HG02588 (cell line): ENCODE measurements around the gene ZNF195.
"Not testable (repeated sequence)": the region's sequence is repeated elsewhere in the genome, so short reads cannot be mapped to it uniquely, and the experiment has no call there.

Source experiments
- ATAC-seq: cut with Tn5 transposase; IDR thresholded peaks from one replicate; pipeline ENCODE4 v1.9.1; 2021; ENCODE audit warnings: mild to moderate bottlenecking, moderate library complexity; ENCODE audit not compliant: unreplicated experiment

ZNF195 gene

GRCh38 chr11:3402861-3403250 lies 23.9 kb upstream of the ZNF195 start:
- ATAC-seq = not testable (repeated sequence)

GRCh38 chr11:3402181-3402860 lies 23.4 kb upstream of the ZNF195 start:
- ATAC-seq = not testable (repeated sequence)

DNA sequence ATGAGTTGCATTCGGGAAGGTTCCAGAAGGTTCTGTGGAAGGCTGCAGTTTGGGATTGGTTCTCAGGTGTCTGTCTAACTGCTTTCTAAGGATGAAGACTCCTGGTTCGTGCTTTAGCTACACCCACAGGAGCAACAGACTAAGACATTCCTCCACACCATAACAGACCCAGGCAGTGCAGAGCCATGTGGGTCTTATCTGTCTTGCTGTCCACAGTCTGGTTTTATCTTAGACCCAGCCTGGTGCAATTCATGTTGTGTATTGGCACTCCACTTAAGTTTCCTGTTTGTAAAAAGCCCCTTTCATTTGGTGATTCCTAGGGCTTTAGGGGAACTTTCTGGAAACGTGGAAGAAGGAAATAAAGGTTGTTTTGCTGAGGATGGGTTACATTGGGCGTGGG lies 22.1 kb upstream of the ZNF195 start:
- not testable (repeated sequence) for ATAC-seq

GRCh38 chr11:3398509-3398908 lies 19.6 kb upstream of the ZNF195 start:
- not testable (repeated sequence) for ATAC-seq

DNA sequence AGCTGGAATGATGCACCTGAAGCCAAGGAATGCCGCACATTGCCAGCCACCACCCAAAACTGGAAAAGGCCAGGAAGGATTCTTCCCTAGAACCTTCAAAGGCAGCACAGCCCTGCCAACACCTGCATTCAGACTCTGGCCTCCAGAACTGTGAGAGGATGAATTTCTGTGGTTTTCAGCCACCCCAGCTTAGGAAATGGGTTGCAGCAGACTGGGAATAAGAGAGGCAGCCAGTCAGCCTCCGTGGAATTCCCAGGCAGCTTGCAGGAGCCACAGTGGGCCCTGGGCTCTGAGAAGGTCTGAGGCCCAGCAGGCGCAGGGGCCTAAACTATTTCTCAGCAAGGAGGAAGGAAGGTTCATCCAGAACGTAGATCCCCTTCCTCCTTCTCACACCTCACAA lies 19.2 kb upstream of the ZNF195 start:
- ATAC-seq = not testable (repeated sequence)

- not testable (repeated sequence) for ATAC-seq
Observed at GRCh38 chr11:3397210-3397609, 18.3 kb upstream of the ZNF195 start.

GRCh38 chr11:3395468-3395867 lies 16.5 kb upstream of the ZNF195 start:
- not testable (repeated sequence) for ATAC-seq

DNA sequence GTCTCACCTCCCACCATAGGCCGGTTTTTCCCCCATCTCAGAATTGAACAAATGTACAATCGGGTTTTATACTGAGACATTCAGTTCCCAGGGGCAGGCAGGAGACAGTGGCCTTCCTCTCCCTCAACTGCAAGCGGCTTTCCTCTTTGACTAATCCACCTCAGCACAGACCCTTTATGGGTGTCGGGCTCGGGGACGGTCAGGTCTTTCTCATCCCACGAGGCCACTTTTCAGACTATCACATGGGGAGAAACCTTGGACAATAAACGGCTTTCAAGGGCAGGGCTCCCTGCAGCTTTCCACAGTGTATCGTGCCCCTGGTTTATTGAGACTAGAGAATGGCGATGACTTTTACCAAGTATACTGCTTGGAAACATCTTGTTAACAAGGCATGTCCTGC lies 16.0 kb upstream of the ZNF195 start:
- ATAC-seq = not testable (repeated sequence)

- ATAC-seq = not testable (repeated sequence)
Observed at GRCh38 chr11:3393450-3393849, 14.5 kb upstream of the ZNF195 start.

DNA sequence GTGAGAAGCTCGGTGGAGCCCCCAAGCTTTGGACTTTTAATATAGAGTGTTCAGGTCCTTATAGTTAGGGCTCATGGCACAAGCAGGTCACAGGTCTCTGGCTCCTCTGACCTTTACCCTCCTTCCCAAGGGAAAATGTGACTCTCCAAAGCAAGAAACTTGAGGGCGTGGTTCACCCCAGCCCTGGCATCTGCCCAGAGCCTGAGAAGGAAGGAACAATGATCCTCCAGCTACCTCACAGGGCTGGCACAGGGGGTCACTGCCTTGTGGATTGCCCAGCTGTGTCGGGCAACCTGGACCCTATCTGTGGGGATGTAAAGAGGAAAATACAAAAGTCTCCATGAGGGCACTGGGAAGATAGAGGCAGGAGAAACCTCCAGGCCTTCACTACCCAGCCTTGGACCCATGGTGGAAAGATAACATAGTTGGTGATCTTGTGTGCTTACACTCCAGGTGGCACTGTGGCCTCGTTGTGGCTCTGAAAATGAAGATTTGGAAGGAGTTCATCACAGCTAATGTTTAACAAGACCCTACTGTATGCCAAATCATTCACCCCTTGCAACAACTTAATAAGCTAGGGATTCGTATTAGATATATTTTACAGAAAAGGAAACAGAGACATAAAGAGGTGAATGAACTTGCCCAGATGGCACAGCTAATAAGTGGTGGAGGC lies 3.8 kb upstream of the ZNF195 start:
- ATAC-seq = no peak

DNA sequence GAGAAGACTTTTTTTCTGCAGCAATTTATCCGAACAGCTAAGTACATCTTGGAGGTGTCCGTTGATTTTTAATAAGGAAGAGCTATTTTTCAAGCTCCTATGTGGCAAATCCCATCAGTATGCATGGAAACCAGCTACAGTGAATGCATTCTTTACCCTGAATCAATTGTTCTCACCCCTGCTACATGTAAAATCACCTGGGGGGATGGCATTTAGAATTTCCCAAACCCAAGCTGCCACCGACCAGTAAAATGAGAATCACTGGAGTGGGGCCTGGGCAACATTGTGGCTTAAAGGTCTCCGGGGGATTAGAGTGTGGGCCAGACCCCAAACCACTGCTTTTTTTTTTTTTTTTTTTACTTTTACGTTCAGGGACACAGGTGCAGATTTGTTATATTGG lies 2.8 kb upstream of the ZNF195 start:
- no peak for ATAC-seq

DNA sequence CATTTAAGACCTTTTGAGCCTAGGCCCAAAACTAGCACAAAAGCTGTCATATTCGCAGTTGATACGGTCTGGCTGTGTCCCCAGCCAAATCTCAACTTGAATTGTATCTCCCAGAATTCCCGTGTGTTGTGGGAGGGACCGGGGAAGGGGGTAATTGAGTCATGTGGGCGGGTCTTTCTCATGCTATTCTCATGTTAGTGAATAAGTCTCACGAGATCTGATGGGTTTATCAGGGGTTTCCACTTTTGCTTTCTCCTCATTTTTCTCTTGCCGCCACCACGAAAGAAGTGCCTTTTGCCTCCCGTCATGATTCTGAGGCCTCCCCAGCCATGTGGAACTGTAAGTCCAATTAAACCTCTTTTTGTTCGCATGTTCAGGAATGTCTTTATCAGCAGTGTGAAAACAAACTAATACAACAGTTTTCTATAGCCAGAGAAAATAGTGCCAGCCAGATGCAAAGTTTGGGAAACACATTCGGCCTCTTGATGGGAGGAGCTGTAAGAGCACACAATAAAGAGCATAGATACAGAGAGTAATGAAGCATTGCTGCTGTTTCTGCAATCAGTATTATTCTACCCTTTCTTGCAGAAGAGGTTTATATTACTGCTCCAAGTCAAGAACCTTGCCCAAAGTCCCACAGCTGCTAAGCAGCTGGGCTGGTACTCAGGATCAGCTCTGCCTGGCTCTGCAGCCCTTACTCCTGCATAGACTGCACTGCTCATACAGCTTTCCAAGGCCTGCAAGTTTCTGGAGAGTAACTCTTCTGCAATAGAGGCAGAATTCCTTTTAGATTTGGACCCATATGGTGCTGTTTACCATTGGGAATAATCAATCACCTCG lies 2.0 kb upstream of the ZNF195 start:
- ATAC-seq = no peak

GRCh38 chr11:3375552-3375951 lies 3.4 kb downstream of the ZNF195 start:
- ATAC-seq = no peak

DNA sequence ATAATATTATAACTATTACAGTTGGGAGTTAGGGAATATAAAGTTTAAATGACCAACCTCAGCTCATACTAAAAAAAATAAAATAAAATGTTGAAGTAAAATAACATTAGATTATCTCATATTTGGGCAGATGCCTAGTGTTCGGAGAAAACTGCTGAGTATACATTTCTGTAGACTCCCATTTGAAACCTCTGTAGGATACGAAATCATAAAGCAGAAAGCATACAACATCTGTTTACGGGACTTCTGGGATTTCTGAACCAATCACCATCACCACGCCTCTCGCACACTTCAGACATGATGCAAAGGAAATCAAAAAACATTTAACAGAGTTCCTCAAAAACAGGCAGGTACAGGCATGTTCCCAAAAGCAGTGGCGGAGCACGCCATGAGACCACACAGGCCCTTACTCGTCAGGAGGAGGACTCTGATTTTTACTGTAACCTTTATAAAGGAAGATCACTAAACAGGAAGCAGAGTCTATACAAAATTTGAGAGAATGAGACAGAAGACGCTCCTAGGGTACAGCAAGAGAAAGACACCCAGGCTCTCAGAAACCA lies 8.6 kb downstream of the ZNF195 start:
- ATAC-seq = no peak

DNA sequence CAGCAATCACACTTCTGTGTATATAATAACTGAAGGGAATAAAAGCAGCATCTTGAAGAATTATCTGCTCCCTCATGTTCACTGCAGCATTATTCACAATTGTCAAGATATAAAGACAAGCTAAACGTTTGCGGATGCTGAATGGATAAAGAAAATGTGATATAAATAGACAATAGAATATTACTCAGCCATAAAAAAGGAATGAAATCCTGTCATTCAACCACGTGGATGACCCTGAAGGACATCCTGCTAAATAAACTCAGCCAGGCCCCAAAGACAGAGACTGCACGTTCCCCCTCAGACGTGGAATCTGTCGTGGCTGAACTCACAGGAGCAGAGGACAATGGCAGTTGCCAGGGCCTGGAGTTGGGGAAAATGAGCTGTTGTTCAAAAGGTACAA lies 9.6 kb downstream of the ZNF195 start:
- no peak for ATAC-seq

DNA sequence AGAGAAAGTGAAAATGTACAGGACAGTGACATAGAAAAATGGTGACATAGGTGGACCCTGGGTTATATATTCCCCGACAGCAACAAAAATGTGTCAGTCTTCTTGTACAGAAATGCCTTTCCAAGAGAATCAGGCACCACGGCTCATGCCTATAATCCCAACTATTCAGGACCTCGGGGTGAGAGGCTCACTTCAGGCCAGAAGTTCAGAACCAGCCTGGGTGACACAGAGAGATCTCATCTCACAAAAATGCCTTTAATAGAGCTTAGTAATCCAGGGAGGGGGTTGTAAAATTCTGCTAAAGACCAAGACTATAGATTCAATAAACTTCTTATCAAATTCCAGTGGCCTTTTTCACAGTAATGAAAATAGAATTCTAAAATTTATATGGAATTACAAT lies 10.7 kb downstream of the ZNF195 start:
- no peak for ATAC-seq

DNA sequence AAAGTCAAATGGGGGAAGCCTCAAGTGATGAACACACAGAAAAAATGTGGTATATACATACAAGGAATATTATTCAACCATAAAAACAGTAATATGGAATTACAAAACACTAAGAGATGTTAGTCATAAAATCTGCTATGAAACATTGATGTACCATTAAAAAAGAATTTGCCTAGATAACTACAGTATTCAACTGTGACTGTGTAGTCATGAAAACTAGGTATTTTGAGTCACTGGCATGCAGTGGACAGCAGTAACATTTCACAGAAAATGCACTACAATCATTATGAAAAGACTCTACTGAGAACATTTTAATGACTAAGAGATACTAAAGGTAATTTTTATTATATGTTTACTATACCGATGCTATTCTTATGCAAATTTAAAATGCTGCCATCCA lies 11.7 kb downstream of the ZNF195 start:
- no peak for ATAC-seq

DNA sequence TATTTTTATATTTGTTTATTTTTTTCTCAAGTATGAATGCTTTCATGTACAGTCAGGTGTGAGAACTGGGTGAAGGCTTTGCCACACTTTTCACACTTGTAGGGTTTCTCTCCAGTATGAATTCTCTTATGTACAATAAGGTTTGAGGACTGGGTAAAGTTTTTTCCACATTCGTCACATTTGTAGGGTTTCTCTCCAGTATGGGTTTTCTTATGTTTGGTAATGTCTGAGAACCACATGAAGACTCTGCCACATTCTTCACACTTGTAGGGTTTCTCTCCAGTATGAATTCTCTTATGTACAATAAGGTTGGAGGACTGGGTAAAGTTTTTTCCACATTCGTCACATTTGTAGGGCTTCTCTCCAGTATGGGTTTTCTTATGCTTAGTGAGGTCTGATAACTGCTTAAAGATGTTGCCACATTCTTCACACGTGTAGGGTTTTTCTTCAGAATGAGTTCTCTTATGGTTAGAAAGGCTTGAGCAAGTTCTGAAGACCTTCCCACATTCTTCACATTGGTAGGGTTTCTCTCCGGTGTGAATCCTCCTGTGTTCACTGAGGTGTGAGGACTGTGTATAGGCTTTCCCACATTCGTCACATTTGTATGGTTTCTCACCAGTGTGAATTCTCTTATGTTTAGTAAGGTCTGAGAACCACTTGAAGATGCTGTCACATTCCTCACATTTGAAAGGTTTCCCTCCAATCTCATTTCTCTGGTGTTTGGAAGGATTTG lies 19.7 kb downstream of the ZNF195 start:
- no peak for ATAC-seq

DNA sequence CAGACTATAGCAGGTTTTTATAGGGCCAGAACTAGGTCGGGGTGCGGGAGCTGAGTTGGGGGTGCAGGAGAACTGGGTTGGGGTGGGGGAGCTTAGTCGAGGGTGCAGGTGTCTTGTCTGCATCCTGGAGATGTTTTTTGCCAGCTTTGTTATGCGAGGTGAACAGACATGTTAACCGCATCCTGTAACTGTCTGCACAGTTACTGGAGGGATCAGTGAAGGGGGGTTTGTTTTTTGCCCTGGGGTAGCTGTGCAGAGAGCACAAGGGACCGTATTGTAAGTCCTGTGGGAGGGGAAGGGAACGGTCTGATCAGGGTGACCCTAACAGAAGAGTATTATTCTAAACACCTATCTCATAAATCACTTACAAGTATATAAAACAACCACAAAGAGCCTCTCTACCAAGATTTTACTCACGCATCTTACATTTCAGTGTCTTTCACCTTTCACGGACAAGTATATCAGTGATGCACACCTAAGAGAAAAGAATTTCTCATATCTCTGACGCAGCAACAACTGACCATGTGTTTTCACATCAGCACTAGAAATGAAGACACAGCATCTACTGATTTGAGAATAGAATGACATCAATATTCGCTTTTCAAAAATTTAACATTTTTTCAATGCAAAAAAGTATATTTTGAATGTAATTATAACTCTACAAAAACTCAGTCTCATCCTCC lies 20.8 kb downstream of the ZNF195 start:
- ATAC-seq = no peak

DNA sequence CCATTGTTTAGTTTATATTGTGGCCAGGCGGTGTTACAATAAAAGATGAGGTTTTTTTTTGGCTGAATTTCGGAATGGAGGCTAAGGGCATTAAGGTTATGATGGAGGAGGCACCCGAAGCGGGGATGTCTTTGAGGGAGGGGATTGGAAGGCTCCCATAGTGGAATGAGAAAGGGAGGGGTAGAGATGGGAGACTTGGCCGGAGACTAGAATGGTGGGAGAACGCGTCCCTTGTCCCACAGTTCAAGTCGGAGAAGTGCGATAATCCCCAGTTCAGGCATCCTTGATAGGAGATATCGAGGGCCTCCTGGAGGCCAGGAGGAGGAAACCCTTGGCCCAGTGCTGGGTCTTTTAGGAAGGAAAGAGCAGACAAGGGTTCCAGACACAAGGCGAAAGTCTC lies 21.6 kb downstream of the ZNF195 start:
- no peak for ATAC-seq
